ENCODE measurements around the gene HYI. TPM values are rescaled to one million over a fixed set of nuclear protein-coding genes. Genes with fewer than 3 reads are reported as not detected.
"Not testable (repeated sequence)": the region's sequence is repeated elsewhere in the genome, so short reads cannot be mapped to it uniquely, and the experiment has no call there.

The HYI gene
- polyA plus RNA-seq, 1 experiment: 59.4 TPM

DNA sequence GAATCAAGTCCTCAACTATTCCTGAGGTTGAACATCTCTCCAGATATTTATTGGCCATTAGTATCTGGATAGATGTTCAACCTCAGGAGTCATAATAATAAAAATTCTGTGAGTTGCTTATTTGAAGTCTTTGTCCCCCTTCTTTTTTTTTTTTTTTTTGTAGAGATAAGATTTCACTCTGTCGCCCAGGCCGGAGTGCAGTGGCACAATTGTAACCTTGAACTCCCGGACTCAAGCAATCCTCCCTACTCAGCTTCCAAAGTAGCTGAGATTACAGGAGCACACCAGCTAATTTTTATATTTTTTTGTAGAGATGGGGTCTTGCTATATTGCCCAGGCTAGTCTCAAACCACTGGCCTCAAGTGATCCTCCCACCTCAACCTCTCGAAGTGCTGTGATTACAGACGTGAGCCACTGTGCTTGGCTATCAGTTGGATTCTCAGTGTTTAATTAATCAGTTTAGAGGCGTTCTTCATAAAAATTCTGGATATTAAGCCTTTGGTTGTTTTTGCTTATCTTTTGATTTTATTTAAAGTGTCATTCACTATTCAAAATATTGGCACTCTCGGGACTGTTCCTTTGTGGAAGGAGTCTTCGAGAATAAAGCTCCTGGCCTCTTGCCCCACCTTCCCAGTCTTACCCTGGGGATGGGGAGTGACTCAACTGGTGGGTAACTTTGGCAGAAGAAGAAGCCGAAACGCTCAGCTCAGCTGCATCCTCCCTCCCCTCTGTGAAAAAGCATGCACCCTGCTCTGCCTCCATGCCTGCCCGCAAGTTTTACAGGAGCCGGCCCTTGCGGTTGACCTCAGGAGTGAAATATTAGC is 11.2 kb upstream of the HYI start:
- DNase-seq (ENCODE audit: low read depth): no peak
- H3K4me3 ChIP-seq (ENCODE audit: low read depth, low read length): no peak overlapping the region
- no peaks in the 10 kb centered on the region for H3K27me3 ChIP-seq (ENCODE audit: control insufficient read depth, insufficient read depth, low read length)
- ChIA-PET POLR2A (no interaction called here), CTCF (interaction anchor here (1.2 kb wide), 1 partner anchor 10 kb away, joined by 5 read pairs; no protein-coding TSS in a partner anchor)
- no peaks in the 10 kb centered on the region for H3K36me3 ChIP-seq (ENCODE audit: control insufficient read depth, insufficient read depth, low read length)
- TF ChIP-seq, protein P1, sequence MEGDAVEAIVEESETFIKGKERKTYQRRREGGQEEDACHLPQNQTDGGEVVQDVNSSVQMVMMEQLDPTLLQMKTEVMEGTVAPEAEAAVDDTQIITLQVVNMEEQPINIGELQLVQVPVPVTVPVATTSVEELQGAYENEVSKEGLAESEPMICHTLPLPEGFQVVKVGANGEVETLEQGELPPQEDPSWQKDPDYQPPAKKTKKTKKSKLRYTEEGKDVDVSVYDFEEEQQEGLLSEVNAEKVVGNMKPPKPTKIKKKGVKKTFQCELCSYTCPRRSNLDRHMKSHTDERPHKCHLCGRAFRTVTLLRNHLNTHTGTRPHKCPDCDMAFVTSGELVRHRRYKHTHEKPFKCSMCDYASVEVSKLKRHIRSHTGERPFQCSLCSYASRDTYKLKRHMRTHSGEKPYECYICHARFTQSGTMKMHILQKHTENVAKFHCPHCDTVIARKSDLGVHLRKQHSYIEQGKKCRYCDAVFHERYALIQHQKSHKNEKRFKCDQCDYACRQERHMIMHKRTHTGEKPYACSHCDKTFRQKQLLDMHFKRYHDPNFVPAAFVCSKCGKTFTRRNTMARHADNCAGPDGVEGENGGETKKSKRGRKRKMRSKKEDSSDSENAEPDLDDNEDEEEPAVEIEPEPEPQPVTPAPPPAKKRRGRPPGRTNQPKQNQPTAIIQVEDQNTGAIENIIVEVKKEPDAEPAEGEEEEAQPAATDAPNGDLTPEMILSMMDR (IDR thresholded peaks at IDR 0.05; ENCODE audit: insufficient read depth, low read depth, low read length): no peak

DNA sequence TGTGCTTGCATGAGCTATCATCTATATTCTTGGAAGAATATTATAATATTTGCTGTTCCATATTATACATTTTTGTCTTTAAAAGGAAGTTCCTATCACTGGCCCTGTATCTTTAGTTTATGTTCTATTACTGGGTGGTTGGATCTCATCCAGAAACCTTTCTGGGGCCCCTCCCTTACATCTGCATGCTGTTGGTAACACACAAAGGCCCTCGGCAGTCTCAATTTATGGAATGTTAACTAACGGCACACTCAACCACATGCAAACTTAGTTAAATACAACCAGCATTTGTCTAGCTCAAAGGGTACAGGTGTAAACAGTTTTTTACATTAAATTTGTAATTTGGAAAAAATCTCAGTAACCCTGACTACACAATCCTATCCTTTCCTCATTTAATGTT is 9.7 kb upstream of the HYI start:
- Histone ChIP-seq H3K36me3 (ENCODE audit: control insufficient read depth, insufficient read depth, low read length) (no peaks in the 10 kb centered on the region), H3K4me3 (ENCODE audit: low read depth, low read length) (no peak overlapping the region), H3K27me3 (ENCODE audit: control insufficient read depth, insufficient read depth, low read length) (no peaks in the 10 kb centered on the region)
- DNase-seq (ENCODE audit: low read depth): no peak
- ChIA-PET CTCF (interaction anchor here (1.1 to 1.2 kb wide), 2 partner anchors 9 kb away, joined by 3 to 4 read pairs; no protein-coding TSS in a partner anchor), POLR2A (no interaction called here)
- TF ChIP-seq, protein P1 (IDR thresholded peaks at IDR 0.05; ENCODE audit: insufficient read depth, low read depth, low read length): no peak

DNA sequence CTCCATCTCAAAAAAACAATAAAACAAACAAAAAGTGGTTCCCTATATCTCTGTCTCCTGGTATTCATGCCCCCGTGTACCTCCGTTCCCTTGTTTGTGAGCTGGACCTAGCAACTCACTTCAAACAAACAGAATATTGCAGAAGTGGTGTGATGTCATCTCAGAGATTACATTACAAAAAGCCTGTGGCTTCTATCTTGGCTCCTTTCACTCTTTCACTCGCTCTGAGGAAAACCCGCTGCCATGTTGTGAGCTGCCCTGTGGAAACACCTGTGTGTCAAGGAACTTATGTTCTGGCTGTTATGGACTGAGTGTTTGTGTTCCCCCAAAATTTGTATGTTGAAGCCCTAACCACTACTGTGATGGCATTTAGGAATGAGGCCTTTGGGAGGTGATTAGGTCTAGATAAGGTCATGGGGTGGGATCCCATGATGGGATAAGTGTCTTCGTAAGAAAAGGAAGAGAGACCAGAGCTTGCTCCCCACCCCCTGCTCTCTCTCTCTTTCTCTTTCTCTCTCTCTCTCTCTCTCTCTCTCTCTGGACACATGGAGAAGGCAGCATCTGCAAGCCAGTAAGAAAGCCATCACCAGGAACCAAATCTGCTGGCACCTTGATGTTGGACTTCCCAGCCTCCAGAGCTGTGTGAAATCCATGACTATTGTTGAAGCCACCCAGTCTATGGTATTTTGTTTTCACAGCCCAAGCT is 7.4 kb upstream of the HYI start:
- POLR2A ChIA-PET: no interaction called here
- Histone ChIP-seq H3K36me3 (ENCODE audit: control insufficient read depth, insufficient read depth, low read length) (no peaks in the 10 kb centered on the region), H3K27me3 (ENCODE audit: control insufficient read depth, insufficient read depth, low read length) (no peaks in the 10 kb centered on the region), H3K4me3 (ENCODE audit: low read depth, low read length) (no peak overlapping the region)
- CTCF ChIA-PET: no interaction called here
- DNase-seq (ENCODE audit: low read depth): no peak
- TF ChIP-seq, protein P1 (IDR thresholded peaks at IDR 0.05; ENCODE audit: insufficient read depth, low read depth, low read length): no peak

DNA sequence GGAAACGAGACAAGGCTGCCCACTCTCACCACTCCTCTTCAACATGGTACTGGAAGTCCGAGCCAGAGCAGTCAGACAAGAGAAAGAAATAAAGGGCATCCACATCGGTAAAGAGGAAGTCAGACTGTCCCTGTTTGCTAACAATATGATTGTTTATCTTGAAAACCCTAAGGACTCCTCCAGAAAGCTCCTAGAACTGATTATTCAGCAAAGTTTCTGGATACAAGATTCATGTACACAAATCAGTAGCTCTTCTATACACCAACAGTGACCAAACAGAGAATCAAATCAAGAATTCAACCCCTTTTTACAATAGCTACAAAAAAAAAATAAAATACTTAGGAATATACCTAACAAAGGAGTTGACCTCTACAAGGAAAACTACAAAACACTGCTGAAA is 4.6 kb upstream of the HYI start:
- H3K27me3 ChIP-seq (ENCODE audit: control insufficient read depth, insufficient read depth, low read length); H3K4me3 ChIP-seq (ENCODE audit: low read depth, low read length); POLR2A ChIA-PET; DNase-seq (ENCODE audit: low read depth); H3K36me3 ChIP-seq (ENCODE audit: control insufficient read depth, insufficient read depth, low read length): not testable (repeated sequence)
- CTCF ChIA-PET: interaction anchor here (1.1 kb wide), 1 partner anchor 36 kb away, joined by 3 read pairs; no protein-coding TSS in a partner anchor

DNA sequence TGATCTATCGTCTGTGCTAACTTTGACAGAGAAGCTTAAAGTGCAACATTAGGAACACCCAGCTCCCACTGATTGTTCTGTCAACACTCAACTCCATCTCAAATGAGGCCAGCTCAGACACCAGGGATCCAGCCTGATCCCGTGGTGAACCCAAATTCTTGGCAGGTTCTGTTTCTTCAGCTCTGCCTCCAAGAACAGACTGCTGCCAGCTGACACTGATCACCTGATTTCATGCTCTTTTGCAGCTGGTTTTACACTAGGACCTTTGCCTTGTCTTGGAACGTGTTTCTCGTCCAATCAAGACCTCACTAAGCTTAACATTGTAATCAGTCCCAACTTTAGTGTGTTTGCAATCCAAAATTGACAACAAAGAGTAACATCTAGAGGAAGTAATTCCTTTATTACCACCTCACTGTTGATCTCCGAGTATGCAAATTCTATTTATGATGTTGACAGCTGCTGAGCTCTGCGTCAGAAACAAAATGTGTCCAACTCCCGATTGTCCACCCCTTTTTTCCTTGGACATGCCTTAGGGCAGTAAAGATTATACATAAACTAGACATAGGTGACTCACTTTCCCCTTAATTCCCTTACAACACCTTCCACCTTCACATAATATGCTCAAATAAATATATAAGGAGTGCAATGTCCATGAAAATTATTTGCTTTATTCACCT is 1.6 kb upstream of the HYI start:
- DNase-seq (ENCODE audit: low read depth): no peak
- CTCF ChIA-PET: interaction anchor here (1.0 to 1.9 kb wide), 3 partner anchors 8 to 13 kb away, joined by 3 to 5 read pairs (median 5); no protein-coding TSS in a partner anchor
- POLR2A ChIA-PET: no interaction called here
- TF ChIP-seq, protein P1 (IDR thresholded peaks at IDR 0.05; ENCODE audit: insufficient read depth, low read depth, low read length): no peak
- peaks cover 11% of the 10 kb centered on the region for H3K36me3 ChIP-seq (ENCODE audit: control insufficient read depth, insufficient read depth, low read length)
- H3K27me3 ChIP-seq (ENCODE audit: control insufficient read depth, insufficient read depth, low read length): no peaks in the 10 kb centered on the region
- no peak overlapping the region for H3K4me3 ChIP-seq (ENCODE audit: low read depth, low read length)

Data from BJ (cell line).